GM12892 (cell line): ENCODE data around the gene LYG2.

Experiments
- POLR2A ChIP-seq: IDR thresholded peaks from 2 replicates; pipeline ENCODE4 v1.6.1; 2011; ENCODE audit warnings: low read depth, low read length, control low read depth
- POLR2AphosphoS5 ChIP-seq: IDR thresholded peaks from 2 replicates; pipeline ENCODE4 v1.6.1; 2011; ENCODE audit warnings: low read depth, low read length, control low read depth

DNA sequence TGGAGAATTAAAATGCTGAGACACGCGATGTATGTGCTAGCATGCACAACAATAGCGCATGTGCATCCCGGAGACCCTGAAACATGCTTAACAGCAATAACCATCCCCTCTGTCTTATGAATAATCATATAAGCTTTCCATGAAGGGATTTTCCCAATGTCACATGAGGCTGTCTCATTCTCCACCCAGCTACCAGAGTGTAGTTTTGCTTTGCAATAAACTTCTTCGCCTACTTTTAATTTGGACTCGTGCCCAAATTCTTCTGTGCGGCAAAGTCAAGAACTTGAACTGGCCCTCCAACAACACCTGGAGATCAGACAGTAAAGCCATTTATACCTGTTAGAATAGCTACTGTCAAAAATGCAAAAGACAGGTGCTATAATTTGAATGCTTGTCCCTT lies 30.1 kb upstream of the LYG2 start:
- TF ChIP-seq POLR2AphosphoS5 (no peak), POLR2A (no peak)
